AG08396 (cell line): Measurements from ENCODE around the gene DIP2A.

ENCODE experiments used
- DNase-seq: peaks from one replicate; pipeline ENCODE4 v3.0.0; 2012; ENCODE audit warnings: low spot score, mixed read lengths

DIP2A gene

GRCh38 chr21:46527801-46528200 lies 69.1 kb downstream of the DIP2A start:
- DNase-seq: no peak

- no peak for DNase-seq
These were observed 73.4 kb downstream of the DIP2A start for GRCh38 chr21:46532080-46532479.

- no peak for DNase-seq
These were observed 78.3 kb downstream of the DIP2A start for GRCh38 chr21:46537026-46537425.

GRCh38 chr21:46538262-46538661 lies 79.6 kb downstream of the DIP2A start:
- DNase-seq: no peak

GRCh38 chr21:46538851-46539666 lies 80.4 kb downstream of the DIP2A start:
- DNase-seq: no peak

GRCh38 chr21:46540087-46540710 lies 81.5 kb downstream of the DIP2A start:
- no peak for DNase-seq

GRCh38 chr21:46542588-46543124 lies 84.0 kb downstream of the DIP2A start:
- DNase-seq: no peak

- DNase-seq: no peak
These were observed 84.6 kb downstream of the DIP2A start for GRCh38 chr21:46543306-46543705.

- DNase-seq: no peak
These were observed 85.3 kb downstream of the DIP2A start for GRCh38 chr21:46544003-46544402.

GRCh38 chr21:46544824-46545223 lies 86.1 kb downstream of the DIP2A start:
- DNase-seq: no peak

GRCh38 chr21:46545363-46545762 lies 86.7 kb downstream of the DIP2A start:
- DNase-seq: no peak

GRCh38 chr21:46545911-46546310 lies 87.2 kb downstream of the DIP2A start:
- DNase-seq: no peak

- DNase-seq: no peak
These were observed 88.1 kb downstream of the DIP2A start for GRCh38 chr21:46546799-46547198.

GRCh38 chr21:46549650-46550049 lies 91.0 kb downstream of the DIP2A start:
- DNase-seq: no peak

GRCh38 chr21:46550116-46550941 lies 91.6 kb downstream of the DIP2A start:
- no peak for DNase-seq

GRCh38 chr21:46551636-46552241 lies 93.0 kb downstream of the DIP2A start:
- no peak for DNase-seq

GRCh38 chr21:46552274-46552673 lies 93.6 kb downstream of the DIP2A start:
- no peak for DNase-seq

GRCh38 chr21:46552865-46553379 lies 94.2 kb downstream of the DIP2A start:
- DNase-seq: no peak

- DNase-seq: no peak
These were observed 95.3 kb downstream of the DIP2A start for GRCh38 chr21:46553993-46554392.

- no peak for DNase-seq
These were observed 95.9 kb downstream of the DIP2A start for GRCh38 chr21:46554431-46555224.

GRCh38 chr21:46555225-46555617 lies 96.5 kb downstream of the DIP2A start:
- no peak for DNase-seq
